Measurements from ENCODE around the gene CDRT15L2. TPM values are rescaled to one million over a fixed set of nuclear protein-coding genes. Genes with fewer than 3 reads are reported as not detected.
"Not testable (repeated sequence)": the region's sequence is repeated elsewhere in the genome, so short reads cannot be mapped to it uniquely, and the experiment has no call there.

The CDRT15L2 gene
- total RNA-seq, 1 donor from 2014 or later, result not detected

- H3K4me3 ChIP-seq, result no peak overlapping the region
- DNase-seq (ENCODE audit: extremely low spot score in 2 of 2), result no peak
- H3K27ac ChIP-seq, result no peak overlapping the region
- TF ChIP-seq POLR2A (IDR thresholded peaks at IDR 0.05) (no peak), POLR2AphosphoS5 (IDR thresholded peaks at IDR 0.05; ENCODE audit: insufficient read depth in 1 of 2, low read depth in 1 of 2) (no peak), CTCF (IDR thresholded peaks at IDR 0.05) (no peak)
- no peaks in the 10 kb centered on the region for H3K9me3 ChIP-seq
- no peaks in the 10 kb centered on the region for H3K36me3 ChIP-seq
- no peaks in the 10 kb centered on the region for H3K27me3 ChIP-seq
- no peaks in the 10 kb centered on the region for H3K4me1 ChIP-seq
- intact Hi-C loops (cut with DNase I), result no loop called here
These were observed 34.4 kb downstream of the CDRT15L2 start for GRCh38 chr17:20613905-20614304.

GRCh38 chr17:20615461-20615860 is 35.9 kb downstream of the CDRT15L2 start:
- DNase-seq (ENCODE audit: extremely low spot score in 2 of 2); H3K36me3 ChIP-seq; H3K4me1 ChIP-seq; H3K9me3 ChIP-seq; intact Hi-C loops (cut with DNase I); H3K4me3 ChIP-seq; H3K27ac ChIP-seq; H3K27me3 ChIP-seq: not testable (repeated sequence)

Small RNAs within 50 kb of the gene (small RNA-seq; reads per million reads assigned to genes)
- gene AC015818.1 (not detected), gene AC087499.1 (not detected), gene AC087499.3 (not detected)

Other genes starting within 250 kb of the CDRT15L2 start
- 0.98 TPM for gene LGALS9B, start 112.2 kb upstream of the CDRT15L2 start, total RNA-seq